Tibial nerve (tissue), 4 donors: ENCODE results near the gene TMEM43.

Experiments
- CTCF ChIP-seq, 5 experiments: fragments of 200-600 bp in 3 of 5; fragments of 450-650 bp in 2 of 5; sonication (generic) in 3 of 5; IDR thresholded peaks; one replicate each; pipeline ENCODE4 v1.5.1; 2016 to 2019; ENCODE audit warnings: antibody characterized with exemption in 5 of 5, mild to moderate bottlenecking in 3 of 5, moderate library complexity in 2 of 5
- EP300 ChIP-seq, 2 donors: sonication (generic); formaldehyde crosslinking; IDR thresholded peaks; one replicate each; pipeline ENCODE4 v1.6.1; 2017; ENCODE audit warnings: antibody characterized with exemption in 2 of 2, mild to moderate bottlenecking in 1 of 2
- POLR2A ChIP-seq, 2 donors: fragments of 450-650 bp; IDR thresholded peaks; one replicate each; pipeline ENCODE4 v1.6.1; 2017; ENCODE audit warnings: antibody characterized with exemption in 2 of 2, mild to moderate bottlenecking in 2 of 2, moderate library complexity in 2 of 2

DNA sequence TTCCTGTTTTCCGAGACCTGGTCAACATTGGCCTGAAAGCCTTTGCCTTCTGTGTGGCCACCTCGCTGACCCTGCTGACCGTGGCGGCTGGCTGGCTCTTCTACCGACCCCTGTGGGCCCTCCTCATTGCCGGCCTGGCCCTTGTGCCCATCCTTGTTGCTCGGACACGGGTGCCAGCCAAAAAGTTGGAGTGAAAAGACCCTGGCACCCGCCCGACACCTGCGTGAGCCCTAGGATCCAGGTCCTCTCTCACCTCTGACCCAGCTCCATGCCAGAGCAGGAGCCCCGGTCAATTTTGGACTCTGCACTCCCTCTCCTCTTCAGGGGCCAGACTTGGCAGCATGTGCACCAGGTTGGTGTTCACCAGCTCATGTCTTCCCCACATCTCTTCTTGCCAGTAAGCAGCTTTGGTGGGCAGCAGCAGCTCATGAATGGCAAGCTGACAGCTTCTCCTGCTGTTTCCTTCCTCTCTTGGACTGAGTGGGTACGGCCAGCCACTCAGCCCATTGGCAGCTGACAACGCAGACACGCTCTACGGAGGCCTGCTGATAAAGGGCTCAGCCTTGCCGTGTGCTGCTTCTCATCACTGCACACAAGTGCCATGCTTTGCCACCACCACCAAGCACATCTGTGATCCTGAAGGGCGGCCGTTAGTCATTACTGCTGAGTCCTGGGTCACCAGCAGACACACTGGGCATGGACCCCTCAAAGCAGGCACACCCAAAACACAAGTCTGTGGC lies 16.9 kb downstream of the TMEM43 start:
- TF ChIP-seq CTCF (IDR thresholded peaks at IDR 0.05): no peak
- no peak for TF ChIP-seq EP300 (IDR thresholded peaks at IDR 0.05)
- no peak for TF ChIP-seq POLR2A (IDR thresholded peaks at IDR 0.05)
